ENCODE results near the gene IRF3.

DNA sequence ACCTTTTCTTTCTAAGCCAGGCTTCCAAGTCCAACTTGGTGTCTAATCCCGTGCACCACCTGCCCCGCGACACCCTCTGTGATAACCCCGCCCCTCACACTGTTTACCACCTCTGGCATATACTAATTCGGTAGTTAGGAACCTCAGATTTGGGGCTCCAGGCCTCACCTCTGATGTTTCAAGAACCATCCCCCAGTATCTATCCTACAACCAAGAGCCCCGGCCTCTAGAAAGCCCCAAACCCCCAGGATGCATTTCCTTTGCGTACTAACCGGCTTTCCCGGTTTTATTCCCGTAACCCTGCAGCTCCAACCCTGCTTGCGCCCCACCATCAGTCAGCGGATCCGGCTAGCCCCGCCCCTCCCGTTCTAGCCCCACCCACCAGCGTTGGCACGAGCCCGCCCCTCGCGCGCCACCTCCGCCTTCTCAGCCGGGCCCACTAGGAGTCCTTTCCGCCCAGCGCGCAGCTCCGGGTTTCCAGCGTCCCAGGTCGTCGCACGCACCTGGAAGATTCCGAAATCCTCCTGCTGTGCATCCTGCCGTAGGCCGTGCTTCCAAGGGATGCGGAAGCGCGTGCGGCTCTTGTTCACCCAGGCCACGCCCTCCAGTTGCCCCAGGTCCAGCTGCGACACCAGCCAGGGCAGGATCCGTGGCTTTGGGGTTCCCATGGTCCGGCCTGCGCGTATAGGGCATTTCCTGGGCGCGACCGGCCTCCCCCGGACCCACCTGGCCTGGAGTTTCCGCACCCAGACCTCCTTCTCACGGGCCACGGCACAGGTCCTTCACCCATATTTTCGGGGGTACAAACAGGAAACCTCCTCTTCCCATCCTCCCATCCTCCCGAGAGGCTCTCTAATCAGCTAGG, 1.3 kb downstream of the IRF3 start:
- TF ChIP-seq, protein P1, sequence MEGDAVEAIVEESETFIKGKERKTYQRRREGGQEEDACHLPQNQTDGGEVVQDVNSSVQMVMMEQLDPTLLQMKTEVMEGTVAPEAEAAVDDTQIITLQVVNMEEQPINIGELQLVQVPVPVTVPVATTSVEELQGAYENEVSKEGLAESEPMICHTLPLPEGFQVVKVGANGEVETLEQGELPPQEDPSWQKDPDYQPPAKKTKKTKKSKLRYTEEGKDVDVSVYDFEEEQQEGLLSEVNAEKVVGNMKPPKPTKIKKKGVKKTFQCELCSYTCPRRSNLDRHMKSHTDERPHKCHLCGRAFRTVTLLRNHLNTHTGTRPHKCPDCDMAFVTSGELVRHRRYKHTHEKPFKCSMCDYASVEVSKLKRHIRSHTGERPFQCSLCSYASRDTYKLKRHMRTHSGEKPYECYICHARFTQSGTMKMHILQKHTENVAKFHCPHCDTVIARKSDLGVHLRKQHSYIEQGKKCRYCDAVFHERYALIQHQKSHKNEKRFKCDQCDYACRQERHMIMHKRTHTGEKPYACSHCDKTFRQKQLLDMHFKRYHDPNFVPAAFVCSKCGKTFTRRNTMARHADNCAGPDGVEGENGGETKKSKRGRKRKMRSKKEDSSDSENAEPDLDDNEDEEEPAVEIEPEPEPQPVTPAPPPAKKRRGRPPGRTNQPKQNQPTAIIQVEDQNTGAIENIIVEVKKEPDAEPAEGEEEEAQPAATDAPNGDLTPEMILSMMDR (IDR thresholded peaks at IDR 0.05; ENCODE audit: insufficient read depth, low read length, poor library complexity, severe bottlenecking), result no peak
- no peak for TF ChIP-seq EZH2phosphoT487 (conservative IDR thresholded peaks at IDR 0.05; ENCODE audit: low read length)
